HCT116 (cell line): ENCODE results near the gene ACR.
A peak's percentile ranks its signal among the peaks of the same experiment; 100 is the strongest.
"Not testable (repeated sequence)": the region's sequence is repeated elsewhere in the genome, so short reads cannot be mapped to it uniquely, and the experiment has no call there.

Experiments used
- EZH2 ChIP-seq: fragments of 200-600 bp; sonication (generic); IDR thresholded peaks from 2 replicates; pipeline ENCODE4 v1.6.1; 2017; ENCODE audit warnings: antibody characterized with exemption, mixed run types
- POLR2A ChIP-seq: IDR thresholded peaks from 2 replicates; pipeline ENCODE4 v1.7.0; 2011; ENCODE audit warnings: borderline replicate concordance; ENCODE audit not compliant: insufficient read depth, insufficient read length; ENCODE audit errors: extremely low read depth
- POLR2AphosphoS5 ChIP-seq: IDR thresholded peaks from 2 replicates; pipeline ENCODE4 v1.6.1; 2011; ENCODE audit warnings: mild to moderate bottlenecking, low read depth, low read length, moderate library complexity
- TF ChIP-seq, protein P1 (sequence below), 3 experiments: fragments of 200-600 bp in 1 of 3; sonication (generic) in 1 of 3; IDR thresholded peaks in 2 of 3; conservative IDR thresholded peaks in 1 of 3; 2 replicates each; pipeline ENCODE4 v1.5.1; 2012 to 2017; ENCODE audit warnings: low read depth in 2 of 3, low read length in 2 of 3, antibody characterized with exemption in 1 of 3, borderline replicate concordance in 1 of 3, control low read depth in 1 of 3, mild to moderate bottlenecking in 1 of 3, mixed read lengths in 1 of 3, mixed run types in 1 of 3, moderate library complexity in 1 of 3; ENCODE audit not compliant: insufficient read depth in 1 of 3
- TF ChIP-seq, protein P2 (sequence below): IDR thresholded peaks from 2 replicates; pipeline ENCODE4 v1.6.1; 2011; ENCODE audit warnings: mild to moderate bottlenecking, low read length, moderate library complexity; ENCODE audit not compliant: insufficient replicate concordance; ENCODE audit errors: extremely low read depth
- TF ChIP-seq, protein P3 (sequence below): IDR thresholded peaks from 2 replicates; pipeline ENCODE4 v1.6.1; 2012

DNA sequence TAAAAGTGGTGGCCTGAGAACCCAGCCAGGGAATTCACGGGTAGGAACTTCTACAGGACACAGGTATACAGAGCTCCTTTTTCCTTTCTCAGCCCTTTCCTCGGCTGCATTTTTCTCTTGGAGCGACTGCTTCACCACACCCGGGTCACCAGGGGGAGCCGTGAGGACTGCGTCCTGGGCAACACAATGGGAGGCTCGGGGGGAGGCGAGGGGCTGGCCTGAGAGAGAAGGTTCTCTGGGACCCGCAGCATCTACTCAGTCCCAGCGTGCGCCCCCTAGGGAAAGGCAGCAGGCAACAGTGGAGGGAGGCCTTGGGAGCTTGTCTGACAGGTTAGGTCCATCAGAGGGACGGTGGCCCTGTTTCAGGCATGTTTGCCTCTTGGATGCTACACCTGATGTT lies 37.1 kb downstream of the ACR start:
- TF ChIP-seq, protein P1, sequence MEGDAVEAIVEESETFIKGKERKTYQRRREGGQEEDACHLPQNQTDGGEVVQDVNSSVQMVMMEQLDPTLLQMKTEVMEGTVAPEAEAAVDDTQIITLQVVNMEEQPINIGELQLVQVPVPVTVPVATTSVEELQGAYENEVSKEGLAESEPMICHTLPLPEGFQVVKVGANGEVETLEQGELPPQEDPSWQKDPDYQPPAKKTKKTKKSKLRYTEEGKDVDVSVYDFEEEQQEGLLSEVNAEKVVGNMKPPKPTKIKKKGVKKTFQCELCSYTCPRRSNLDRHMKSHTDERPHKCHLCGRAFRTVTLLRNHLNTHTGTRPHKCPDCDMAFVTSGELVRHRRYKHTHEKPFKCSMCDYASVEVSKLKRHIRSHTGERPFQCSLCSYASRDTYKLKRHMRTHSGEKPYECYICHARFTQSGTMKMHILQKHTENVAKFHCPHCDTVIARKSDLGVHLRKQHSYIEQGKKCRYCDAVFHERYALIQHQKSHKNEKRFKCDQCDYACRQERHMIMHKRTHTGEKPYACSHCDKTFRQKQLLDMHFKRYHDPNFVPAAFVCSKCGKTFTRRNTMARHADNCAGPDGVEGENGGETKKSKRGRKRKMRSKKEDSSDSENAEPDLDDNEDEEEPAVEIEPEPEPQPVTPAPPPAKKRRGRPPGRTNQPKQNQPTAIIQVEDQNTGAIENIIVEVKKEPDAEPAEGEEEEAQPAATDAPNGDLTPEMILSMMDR (IDR thresholded peaks at IDR 0.05 in 2 of 3, conservative IDR thresholded peaks at IDR 0.05 in 1 of 3; ENCODE audit: borderline replicate concordance in 1 of 3, insufficient read depth in 1 of 3, low read depth in 2 of 3, low read length in 2 of 3) = peak; percentile 66 to 92 (median 84)
- TF ChIP-seq, protein P2, sequence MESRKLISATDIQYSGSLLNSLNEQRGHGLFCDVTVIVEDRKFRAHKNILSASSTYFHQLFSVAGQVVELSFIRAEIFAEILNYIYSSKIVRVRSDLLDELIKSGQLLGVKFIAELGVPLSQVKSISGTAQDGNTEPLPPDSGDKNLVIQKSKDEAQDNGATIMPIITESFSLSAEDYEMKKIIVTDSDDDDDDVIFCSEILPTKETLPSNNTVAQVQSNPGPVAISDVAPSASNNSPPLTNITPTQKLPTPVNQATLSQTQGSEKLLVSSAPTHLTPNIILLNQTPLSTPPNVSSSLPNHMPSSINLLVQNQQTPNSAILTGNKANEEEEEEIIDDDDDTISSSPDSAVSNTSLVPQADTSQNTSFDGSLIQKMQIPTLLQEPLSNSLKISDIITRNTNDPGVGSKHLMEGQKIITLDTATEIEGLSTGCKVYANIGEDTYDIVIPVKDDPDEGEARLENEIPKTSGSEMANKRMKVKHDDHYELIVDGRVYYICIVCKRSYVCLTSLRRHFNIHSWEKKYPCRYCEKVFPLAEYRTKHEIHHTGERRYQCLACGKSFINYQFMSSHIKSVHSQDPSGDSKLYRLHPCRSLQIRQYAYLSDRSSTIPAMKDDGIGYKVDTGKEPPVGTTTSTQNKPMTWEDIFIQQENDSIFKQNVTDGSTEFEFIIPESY = not testable (repeated sequence)
- TF ChIP-seq, protein P3, sequence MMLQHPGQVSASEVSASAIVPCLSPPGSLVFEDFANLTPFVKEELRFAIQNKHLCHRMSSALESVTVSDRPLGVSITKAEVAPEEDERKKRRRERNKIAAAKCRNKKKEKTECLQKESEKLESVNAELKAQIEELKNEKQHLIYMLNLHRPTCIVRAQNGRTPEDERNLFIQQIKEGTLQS = not testable (repeated sequence)
- TF ChIP-seq POLR2AphosphoS5, POLR2A, EZH2: not testable (repeated sequence)
